ENCODE measurements around the gene CHD3. TPM values are rescaled to one million over a fixed set of nuclear protein-coding genes. Genes with fewer than 3 reads are reported as not detected.

Gene CHD3
- total and polyA plus RNA-seq, 2 donors (not counting 3 experiments of a cell fraction or from before 2014, with no cell fraction given): 102 to 185 TPM

- dilution Hi-C loops (cut with MboI; ENCODE audit: extremely low pct_ligation_motif_present, low sequenced_read_pairs) (no loop called here), intact Hi-C loops (cut with micrococcal nuclease) (no loop called here)
- no peak overlapping the region for H3K4me2 ChIP-seq (ENCODE audit: insufficient read depth, low read length)
- H3K4me1 ChIP-seq (ENCODE audit: control insufficient read depth, extremely low read depth, insufficient read depth, low read length): peaks cover 17% of the 10 kb centered on the region
- FAIRE-seq (no peak), DNase-seq (ENCODE audit: low read depth, low spot score) (no peak)
- TF ChIP-seq GATA2 (IDR thresholded peaks at IDR 0.05; ENCODE audit: insufficient read depth, insufficient read length, low read depth, low read length) (no peak), POLR2AphosphoS5 (IDR thresholded peaks at IDR 0.05; ENCODE audit: insufficient read depth, low read depth, low read length) (no peak), FOS (IDR thresholded peaks at IDR 0.05; ENCODE audit: borderline replicate concordance, insufficient read depth, low read length) (no peak)
- no peak overlapping the region for H2AFZ ChIP-seq (ENCODE audit: low read depth, low read length)
- peaks cover 9% of the 10 kb centered on the region for H3K79me2 ChIP-seq (ENCODE audit: control insufficient read depth, insufficient read depth, low read length)
- H3K9ac ChIP-seq (replicated peaks; ENCODE audit: extremely low read depth, insufficient read depth, low read length): no peak overlapping the region
- ChIA-PET CTCF (no interaction called here), POLR2A (no interaction called here)
- no peaks in the 10 kb centered on the region for H3K27me3 ChIP-seq (ENCODE audit: control insufficient read depth in 2 of 2, insufficient read depth in 2 of 2, low read length in 2 of 2)
- H4K20me1 ChIP-seq (replicated peaks; ENCODE audit: control insufficient read depth, extremely low read depth, insufficient read depth, low read length): no peaks in the 10 kb centered on the region
- no peaks in the 10 kb centered on the region for H3K9me3 ChIP-seq (replicated peaks; ENCODE audit: control insufficient read depth, insufficient read depth, low read length)
- no peaks in the 10 kb centered on the region for H3K9me1 ChIP-seq (replicated peaks; ENCODE audit: control insufficient read depth, extremely low read depth, insufficient read depth, low read length)
- no TSS peak for BruUV-seq (replicated peaks)
- no peak overlapping the region for H3K27ac ChIP-seq (ENCODE audit: insufficient read depth, low read depth, low read length)
- no peak overlapping the region for H3K4me3 ChIP-seq (replicated peaks in 1 of 3; ENCODE audit: insufficient read depth in 1 of 3, low read depth in 1 of 3, low read length in 3 of 3)
- H3K36me3 ChIP-seq (ENCODE audit: control insufficient read depth in 2 of 2, extremely low read depth in 1 of 2, insufficient read depth in 2 of 2, low read length in 2 of 2): peaks cover 8 to 14% of the 10 kb centered on the region in 2 experiments
Observed at GRCh38 chr17:7881276-7882054, 7.1 kb upstream of the CHD3 start.

- Histone ChIP-seq H3K9me1 (replicated peaks; ENCODE audit: control insufficient read depth, extremely low read depth, insufficient read depth, low read length) (no peaks in the 10 kb centered on the region), H3K4me2 (ENCODE audit: insufficient read depth, low read length) (no peak overlapping the region), H3K9me3 (replicated peaks; ENCODE audit: control insufficient read depth, insufficient read depth, low read length) (no peaks in the 10 kb centered on the region), H4K20me1 (replicated peaks; ENCODE audit: control insufficient read depth, extremely low read depth, insufficient read depth, low read length) (no peaks in the 10 kb centered on the region), H3K4me3 (replicated peaks in 1 of 3; ENCODE audit: insufficient read depth in 1 of 3, low read depth in 1 of 3, low read length in 3 of 3) (no peak overlapping the region), H3K27ac (ENCODE audit: insufficient read depth, low read depth, low read length) (no peak overlapping the region), H3K4me1 (ENCODE audit: control insufficient read depth, extremely low read depth, insufficient read depth, low read length) (peaks cover 22% of the 10 kb centered on the region), H3K79me2 (ENCODE audit: control insufficient read depth, insufficient read depth, low read length) (peaks cover 9% of the 10 kb centered on the region), H3K27me3 (ENCODE audit: control insufficient read depth in 2 of 2, insufficient read depth in 2 of 2, low read length in 2 of 2) (no peaks in the 10 kb centered on the region), H2AFZ (ENCODE audit: low read depth, low read length) (no peak overlapping the region), H3K36me3 (ENCODE audit: control insufficient read depth in 2 of 2, extremely low read depth in 1 of 2, insufficient read depth in 2 of 2, low read length in 2 of 2) (peaks cover 8 to 14% of the 10 kb centered on the region in 2 experiments), H3K9ac (replicated peaks; ENCODE audit: extremely low read depth, insufficient read depth, low read length) (no peak overlapping the region)
- DNase-seq (ENCODE audit: low read depth, low spot score): no peak
- FAIRE-seq: no peak
- ChIA-PET CTCF (interaction anchor here (1.3 kb wide), 1 partner anchor 19 kb away, joined by 6 read pairs; no protein-coding TSS in a partner anchor), POLR2A (no interaction called here)
- TF ChIP-seq FOS (IDR thresholded peaks at IDR 0.05; ENCODE audit: borderline replicate concordance, insufficient read depth, low read length): no peak
- BruUV-seq (replicated peaks): no TSS peak
- intact Hi-C loops (cut with micrococcal nuclease): no loop called here
- dilution Hi-C loops (cut with MboI; ENCODE audit: extremely low pct_ligation_motif_present, low sequenced_read_pairs): no loop called here
Observed at GRCh38 chr17:7882068-7882467, 6.5 kb upstream of the CHD3 start.
